SK-N-SH (cell line): ENCODE measurements around the gene MIDN. TPM values are rescaled to one million over a fixed set of nuclear protein-coding genes. Genes with fewer than 3 reads are reported as not detected.

ENCODE experiments used
- CTCF ChIA-PET: fragments of 300-600, 350-600 bp; formaldehyde crosslinking; extraction: SDS; loops from one replicate; lab custom pipeline; 2021; lab: Yijun Ruan, JAX
- POLR2A ChIA-PET: fragments of 350-600 bp; sonication (Branson Sonifier 250); formaldehyde crosslinking; extraction: SDS; loops from one replicate; lab custom pipeline; 2020; ENCODE audit warnings: antibody characterized with exemption, inconsistent platforms; lab: Yijun Ruan, JAX
- DNase-seq: peaks from one replicate; pipeline ENCODE4 v3.0.0; 2012
- H2AFZ ChIP-seq: fragments of 200-600 bp; sonication (generic); 2 replicates; pipeline ENCODE4 v1.8.1; 2016; ENCODE audit warnings: antibody characterized with exemption, mild to moderate bottlenecking, low read depth
- H3F3A ChIP-seq: fragments of 200-600 bp; sonication (generic); replicated peaks from 2 replicates; pipeline ENCODE3; 2016; ENCODE audit warnings: antibody characterized with exemption, mild to moderate bottlenecking; ENCODE audit not compliant: insufficient read depth
- H3K27ac ChIP-seq, 2 experiments: fragments of 200-500 bp in 1 of 2; fragments of 200-600 bp in 1 of 2; sonication (Bioruptor generic) in 1 of 2; sonication (generic), shearing (Covaris generic) in 1 of 2; 2 replicates each; pipeline versions ENCODE4 v1.5.1 to v1.6.1; 2014 to 2016; ENCODE audit warnings: low read depth in 2 of 2, inconsistent platforms in 1 of 2, low read length in 1 of 2, mild to moderate bottlenecking in 1 of 2, mixed read lengths in 1 of 2
- H3K27me3 ChIP-seq: fragments of 200-600 bp; sonication (generic), shearing (Covaris generic); 2 replicates; pipeline ENCODE4 v1.6.1; 2016; ENCODE audit warnings: mixed run types; ENCODE audit not compliant: insufficient read depth
- H3K36me3 ChIP-seq, 2 experiments: fragments of 200-500 bp in 1 of 2; fragments of 200-600 bp in 1 of 2; sonication (Bioruptor generic) in 1 of 2; sonication (generic) in 1 of 2; replicated peaks in 1 of 2; 2 replicates each; pipeline versions ENCODE3 to v1.5.1; 2014 to 2016; ENCODE audit warnings: low read length in 1 of 2, mild to moderate bottlenecking in 1 of 2; ENCODE audit not compliant: insufficient read depth in 2 of 2, control insufficient read depth in 1 of 2
- H3K4me1 ChIP-seq, 2 experiments: fragments of 200-500 bp in 1 of 2; fragments of 200-600 bp in 1 of 2; sonication (Bioruptor generic) in 1 of 2; sonication (generic), shearing (Covaris generic) in 1 of 2; 2 replicates each; pipeline versions ENCODE4 v1.5.1 to v1.6.1; 2014 to 2016; ENCODE audit warnings: low read depth in 1 of 2, low read length in 1 of 2, mixed run types in 1 of 2; ENCODE audit not compliant: insufficient read depth in 2 of 2, control insufficient read depth in 1 of 2
- H3K4me2 ChIP-seq: fragments of 200-600 bp; sonication (generic), shearing (Covaris generic); 2 replicates; pipeline ENCODE4 v1.6.1; 2017; ENCODE audit warnings: mixed run types
- H3K4me3 ChIP-seq, 2 experiments: fragments of 200-500 bp in 1 of 2; fragments of 200-600 bp in 1 of 2; sonication (Bioruptor generic) in 1 of 2; sonication (generic), shearing (Covaris generic) in 1 of 2; 2 replicates each; pipeline versions ENCODE4 v1.5.1 to v1.8.1; 2014 to 2016; ENCODE audit warnings: low read depth in 2 of 2, inconsistent platforms in 1 of 2, low read length in 1 of 2, mild to moderate bottlenecking in 1 of 2, mixed read lengths in 1 of 2, moderate library complexity in 1 of 2
- H3K79me2 ChIP-seq: fragments of 200-600 bp; sonication (generic); 2 replicates; pipeline ENCODE4 v1.8.1; 2017; ENCODE audit warnings: mild to moderate bottlenecking; ENCODE audit not compliant: insufficient read depth
- H3K9ac ChIP-seq: fragments of 200-600 bp; sonication (generic); 2 replicates; pipeline ENCODE4 v1.6.1; 2017; ENCODE audit warnings: mixed run types
- H3K9me2 ChIP-seq: fragments of 200-600 bp; sonication (generic); 2 replicates; pipeline ENCODE4 v1.6.1; 2017; ENCODE audit warnings: mixed run types
- H3K9me3 ChIP-seq: fragments of 200-600 bp; sonication (generic); 2 replicates; pipeline ENCODE4 v1.6.1; 2017; ENCODE audit warnings: mixed run types, mild to moderate bottlenecking, moderate library complexity
- H4K20me1 ChIP-seq: fragments of 200-600 bp; sonication (generic); 2 replicates; pipeline ENCODE4 v1.6.1; 2017; ENCODE audit warnings: mild to moderate bottlenecking, mixed run types; ENCODE audit not compliant: insufficient read depth
- PBX3 ChIP-seq: IDR thresholded peaks from 2 replicates; pipeline ENCODE4; 2012
- RAD21 ChIP-seq: IDR thresholded peaks from 2 replicates; pipeline ENCODE4 v1.6.1; 2012; ENCODE audit warnings: mild to moderate bottlenecking, low read length
- TCF12 ChIP-seq: IDR thresholded peaks from 2 replicates; pipeline ENCODE4 v1.4.0; 2012
- TEAD4 ChIP-seq: IDR thresholded peaks from 2 replicates; pipeline ENCODE4 v1.4.0; 2012; ENCODE audit warnings: mild to moderate bottlenecking, borderline replicate concordance; ENCODE audit not compliant: insufficient read depth
- USF2 ChIP-seq: fragments of 150-350 bp; IDR thresholded peaks from 2 replicates; pipeline ENCODE4 v1.6.1; 2017; ENCODE audit warnings: antibody characterized with exemption, low read length, low read depth, borderline replicate concordance
- whole genome bisulfite sequencing: methylation state at CpG from one replicate; pipeline ENCODE4 v1.1.6; 2017; ENCODE audit warnings: low lambda C conversion rate; 5-methylcytosine and 5-hydroxymethylcytosine counted together
- polyA plus RNA-seq, 3 experiments: library from polyadenylated mRNA; depleted of rRNA; stranded (reverse); fragments of >200 nt; gene quantifications; 2 replicates each; pipeline ENCODE4 v1.2.3, GENCODE V29; 2012
- TF ChIP-seq, protein P1 (sequence below): IDR thresholded peaks from 2 replicates; pipeline ENCODE4 v1.4.0; 2012; ENCODE audit warnings: low read depth, borderline replicate concordance
- TF ChIP-seq, protein P2 (sequence below): fragments of 150-350 bp; IDR thresholded peaks from 2 replicates; pipeline ENCODE4 v1.6.1; 2016; ENCODE audit warnings: mild to moderate bottlenecking, low read depth, low read length

Gene MIDN
- polyA plus RNA-seq, 1 of the 3 experiments (the other 2 are of a cell fraction), result 13.9 TPM

DNA sequence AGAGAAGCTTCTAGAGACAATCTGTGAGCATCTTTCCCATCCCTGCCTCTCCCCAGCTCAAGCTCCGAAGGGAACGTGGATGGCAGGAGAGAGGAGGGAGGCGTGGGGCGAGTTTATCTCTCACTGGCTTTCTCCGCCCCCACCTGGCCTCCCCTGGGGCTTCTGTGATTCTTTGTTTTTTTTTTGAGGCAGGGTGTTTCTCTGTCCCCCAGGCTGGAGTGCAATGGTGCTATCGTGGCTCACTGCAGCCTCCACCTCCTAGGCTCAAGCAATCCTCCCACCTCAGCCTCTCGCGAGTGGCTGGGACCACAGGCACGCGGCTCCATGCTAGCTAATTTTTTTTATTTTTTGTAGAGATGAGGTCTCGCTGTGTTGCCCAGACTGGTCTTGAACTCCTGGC lies 60.3 kb downstream of the MIDN start:
- 81% methylated on average over 11 of the region's 11 CpGs for WGBS
- Histone ChIP-seq H4K20me1 (no peaks in the 10 kb centered on the region), H3K9me2 (no peaks in the 10 kb centered on the region), H3K9me3 (no peaks in the 10 kb centered on the region), H3K4me3 (no peak overlapping the region), H3K27me3 (no peaks in the 10 kb centered on the region), H2AFZ (no peak overlapping the region), H3K36me3 (no peaks in the 10 kb centered on the region), H3K4me1 (peaks cover 0 to 7% of the 10 kb centered on the region in 2 experiments; a peak in 1 of 4 replicates), H3F3A (no peaks in the 10 kb centered on the region), H3K9ac (no peak overlapping the region), H3K4me2 (no peak overlapping the region), H3K27ac (no peak overlapping the region), H3K79me2 (no peaks in the 10 kb centered on the region)
- POLR2A ChIA-PET, result no interaction called here
- TF ChIP-seq, protein P1, sequence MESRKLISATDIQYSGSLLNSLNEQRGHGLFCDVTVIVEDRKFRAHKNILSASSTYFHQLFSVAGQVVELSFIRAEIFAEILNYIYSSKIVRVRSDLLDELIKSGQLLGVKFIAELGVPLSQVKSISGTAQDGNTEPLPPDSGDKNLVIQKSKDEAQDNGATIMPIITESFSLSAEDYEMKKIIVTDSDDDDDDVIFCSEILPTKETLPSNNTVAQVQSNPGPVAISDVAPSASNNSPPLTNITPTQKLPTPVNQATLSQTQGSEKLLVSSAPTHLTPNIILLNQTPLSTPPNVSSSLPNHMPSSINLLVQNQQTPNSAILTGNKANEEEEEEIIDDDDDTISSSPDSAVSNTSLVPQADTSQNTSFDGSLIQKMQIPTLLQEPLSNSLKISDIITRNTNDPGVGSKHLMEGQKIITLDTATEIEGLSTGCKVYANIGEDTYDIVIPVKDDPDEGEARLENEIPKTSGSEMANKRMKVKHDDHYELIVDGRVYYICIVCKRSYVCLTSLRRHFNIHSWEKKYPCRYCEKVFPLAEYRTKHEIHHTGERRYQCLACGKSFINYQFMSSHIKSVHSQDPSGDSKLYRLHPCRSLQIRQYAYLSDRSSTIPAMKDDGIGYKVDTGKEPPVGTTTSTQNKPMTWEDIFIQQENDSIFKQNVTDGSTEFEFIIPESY, result no peak
- TF ChIP-seq PBX3 (no peak), TEAD4 (no peak), RAD21 (no peak), USF2 (no peak), TCF12 (no peak)
- TF ChIP-seq, protein P2, sequence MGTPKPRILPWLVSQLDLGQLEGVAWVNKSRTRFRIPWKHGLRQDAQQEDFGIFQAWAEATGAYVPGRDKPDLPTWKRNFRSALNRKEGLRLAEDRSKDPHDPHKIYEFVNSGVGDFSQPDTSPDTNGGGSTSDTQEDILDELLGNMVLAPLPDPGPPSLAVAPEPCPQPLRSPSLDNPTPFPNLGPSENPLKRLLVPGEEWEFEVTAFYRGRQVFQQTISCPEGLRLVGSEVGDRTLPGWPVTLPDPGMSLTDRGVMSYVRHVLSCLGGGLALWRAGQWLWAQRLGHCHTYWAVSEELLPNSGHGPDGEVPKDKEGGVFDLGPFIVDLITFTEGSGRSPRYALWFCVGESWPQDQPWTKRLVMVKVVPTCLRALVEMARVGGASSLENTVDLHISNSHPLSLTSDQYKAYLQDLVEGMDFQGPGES, result no peak
- no peak for DNase-seq
- CTCF ChIA-PET, result no interaction called here

Other genes starting within 250 kb of the MIDN start
- gene GRIN3B, start 248.2 kb upstream of the MIDN start, polyA plus RNA-seq (2012; rRNA removed), result 1.5 and 1.8 TPM in 2 replicates
- gene TMEM259, start 227.5 kb upstream of the MIDN start, polyA plus RNA-seq (2012; rRNA removed), result 138 and 145 TPM in 2 replicates
- not detected in 2 replicates for gene RNU6-2, start 227.1 kb upstream of the MIDN start, polyA plus RNA-seq (2012; rRNA removed)
- gene CNN2, start 222.0 kb upstream of the MIDN start, polyA plus RNA-seq (2012; rRNA removed), result 152 and 279 TPM in 2 replicates
- 7.8 and 8.3 TPM in 2 replicates for gene ABCA7, start 208.5 kb upstream of the MIDN start, polyA plus RNA-seq (2012; rRNA removed)
- 2.8 and 4.2 TPM in 2 replicates for gene ARHGAP45, start 181.4 kb upstream of the MIDN start, polyA plus RNA-seq (2012; rRNA removed)
- 238 and 283 TPM in 2 replicates for gene POLR2E, start 153.2 kb upstream of the MIDN start, polyA plus RNA-seq (2012; rRNA removed)
- gene GPX4, start 144.6 kb upstream of the MIDN start, polyA plus RNA-seq (2012; rRNA removed), result 566 and 925 TPM in 2 replicates
- gene SBNO2, start 74.3 kb upstream of the MIDN start, polyA plus RNA-seq (2012; rRNA removed), result 15.7 and 18.3 TPM in 2 replicates
- gene STK11, start 42.8 kb upstream of the MIDN start, polyA plus RNA-seq (2012; rRNA removed), result 53.5 and 55.5 TPM in 2 replicates
- 4.8 and 5.1 TPM in 2 replicates for gene CBARP, start 10.6 kb upstream of the MIDN start, polyA plus RNA-seq (2012; rRNA removed)
- 133 and 226 TPM in 2 replicates for gene ATP5F1D, start 6.8 kb upstream of the MIDN start, polyA plus RNA-seq (2012; rRNA removed)
- 762 and 857 TPM in 2 replicates for gene CIRBP, start 20.7 kb downstream of the MIDN start, polyA plus RNA-seq (2012; rRNA removed)
- 53.5 and 78.0 TPM in 2 replicates for gene FAM174C, start 26.9 kb downstream of the MIDN start, polyA plus RNA-seq (2012; rRNA removed)
- gene EFNA2, start 37.3 kb downstream of the MIDN start, polyA plus RNA-seq (2012; rRNA removed), result 0.67 and 1.1 TPM in 2 replicates
- 52.5 and 66.4 TPM in 2 replicates for gene NDUFS7, start 135.3 kb downstream of the MIDN start, polyA plus RNA-seq (2012; rRNA removed)
- gene GAMT, start 153.0 kb downstream of the MIDN start, polyA plus RNA-seq (2012; rRNA removed), result 76.5 and 85.3 TPM in 2 replicates
- gene DAZAP1, start 159.0 kb downstream of the MIDN start, polyA plus RNA-seq (2012; rRNA removed), result 43.8 and 54.3 TPM in 2 replicates
- gene RPS15, start 189.8 kb downstream of the MIDN start, polyA plus RNA-seq (2012; rRNA removed), result 2,836 and 3,749 TPM in 2 replicates
- 1.3 and 1.8 TPM in 2 replicates for gene APC2, start 201.5 kb downstream of the MIDN start, polyA plus RNA-seq (2012; rRNA removed)
- gene C19orf25, start 230.6 kb downstream of the MIDN start, polyA plus RNA-seq (2012; rRNA removed), result 23.4 and 25.3 TPM in 2 replicates
- gene PCSK4, start 241.8 kb downstream of the MIDN start, polyA plus RNA-seq (2012; rRNA removed), result 5.8 and 6.6 TPM in 2 replicates
- gene REEP6, start 242.6 kb downstream of the MIDN start, polyA plus RNA-seq (2012; rRNA removed), result 6.8 and 9.1 TPM in 2 replicates